HG03575 (cell line): ENCODE data around the gene TLR8.
"Not testable (repeated sequence)": the region's sequence is repeated elsewhere in the genome, so short reads cannot be mapped to it uniquely, and the experiment has no call there.

Experiments
- ATAC-seq: cut with Tn5 transposase; IDR thresholded peaks from one replicate; pipeline ENCODE4 v1.9.1; 2021; ENCODE audit not compliant: unreplicated experiment, insufficient number of reproducible peaks, low FRiP score; ENCODE audit errors: extremely low read depth

Gene TLR8

DNA sequence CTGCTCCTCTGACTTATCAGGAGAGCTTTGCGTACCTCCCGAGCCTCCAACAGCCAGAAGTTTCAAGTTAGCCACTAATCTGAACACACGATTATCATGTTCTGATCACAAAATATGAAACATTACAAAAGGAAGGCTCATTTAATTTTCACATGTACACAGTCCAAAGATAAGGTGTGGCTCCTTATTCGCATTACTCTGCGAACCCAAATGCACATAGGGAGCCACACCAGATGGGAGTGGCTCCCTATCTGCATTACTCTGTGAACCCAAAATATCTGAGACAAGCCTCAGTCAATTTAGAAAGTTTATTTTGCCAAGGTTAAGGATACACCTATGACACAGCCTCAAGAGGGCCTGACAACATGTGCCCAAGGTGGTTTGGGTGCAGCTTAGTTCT, 28.4 kb downstream of the TLR8 start:
- no peak for ATAC-seq

DNA sequence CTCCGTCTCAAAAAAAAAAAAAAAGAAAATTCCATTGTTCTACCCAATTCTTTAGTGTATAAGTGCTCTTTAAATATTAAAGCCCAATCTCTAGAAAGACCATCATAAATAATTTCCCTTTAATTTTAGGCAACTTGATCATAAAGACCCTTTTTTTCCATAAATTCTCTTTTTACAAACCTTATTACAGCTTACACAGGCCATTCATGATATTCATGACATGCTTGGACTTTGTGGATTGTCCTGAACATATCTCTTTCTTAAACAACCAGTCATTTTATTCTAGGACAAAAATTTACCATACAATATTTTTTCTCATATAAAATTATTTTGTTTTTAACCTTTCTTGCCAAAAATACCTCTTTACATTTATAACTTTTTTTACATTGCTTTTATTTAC, 30.5 kb downstream of the TLR8 start:
- no peak for ATAC-seq

DNA sequence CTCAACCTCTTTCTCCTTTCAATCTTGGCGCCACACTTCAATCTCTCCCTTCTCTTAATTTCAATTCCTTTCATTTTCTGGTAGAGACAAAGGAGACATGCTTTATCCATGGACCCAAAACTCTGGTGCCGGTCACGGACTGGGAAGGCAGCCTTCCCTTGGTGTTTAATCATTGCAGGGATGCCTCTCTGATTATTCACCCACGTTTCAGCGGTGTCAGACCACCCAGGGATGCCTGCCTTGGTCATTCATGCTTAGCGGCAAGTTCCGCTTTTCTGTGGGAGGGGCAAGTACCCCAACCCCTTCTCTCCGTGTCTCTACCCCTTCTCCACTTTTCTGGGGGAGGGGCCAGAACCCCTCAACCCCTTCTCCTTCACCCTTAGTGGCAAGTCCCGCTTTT, 34.1 kb downstream of the TLR8 start:
- ATAC-seq: not testable (repeated sequence)

DNA sequence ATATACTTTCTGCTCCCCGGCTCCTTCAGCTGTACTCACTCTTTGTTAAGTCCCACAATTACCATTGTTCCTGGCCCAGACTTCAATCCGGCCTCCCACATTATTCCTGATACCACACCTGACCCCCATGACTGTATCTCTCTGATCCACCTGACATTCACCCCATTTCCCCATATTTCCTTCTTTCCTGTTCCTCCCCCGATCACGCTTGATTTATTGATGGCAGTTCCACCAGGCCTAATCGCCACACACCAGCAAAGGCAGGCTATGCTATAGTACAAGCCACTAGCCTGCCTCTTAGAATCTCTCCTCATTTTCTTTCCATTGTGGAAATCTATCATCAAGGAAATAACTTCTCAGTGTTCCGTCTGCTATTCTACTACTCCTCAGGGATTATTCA, 37.2 kb downstream of the TLR8 start:
- ATAC-seq: not testable (repeated sequence)

DNA sequence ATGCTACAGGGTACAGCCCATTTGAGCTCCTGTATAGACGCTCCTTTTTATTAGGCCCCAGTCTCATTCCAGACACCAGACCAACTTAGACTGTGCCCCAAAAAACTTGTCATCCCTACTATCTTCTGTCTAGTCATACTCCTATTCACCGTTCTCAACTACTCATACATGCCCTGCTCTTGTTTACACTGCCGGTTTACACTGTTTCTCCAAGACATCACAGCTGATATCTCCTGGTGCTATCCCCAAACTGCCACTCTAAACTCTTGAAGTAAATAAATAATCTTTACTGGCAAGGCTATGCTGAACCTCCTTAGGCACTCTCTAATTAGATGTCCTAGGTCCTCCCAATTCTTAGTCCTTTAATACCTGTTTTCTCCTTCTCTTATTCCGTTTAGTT, 38.0 kb downstream of the TLR8 start:
- not testable (repeated sequence) for ATAC-seq

DNA sequence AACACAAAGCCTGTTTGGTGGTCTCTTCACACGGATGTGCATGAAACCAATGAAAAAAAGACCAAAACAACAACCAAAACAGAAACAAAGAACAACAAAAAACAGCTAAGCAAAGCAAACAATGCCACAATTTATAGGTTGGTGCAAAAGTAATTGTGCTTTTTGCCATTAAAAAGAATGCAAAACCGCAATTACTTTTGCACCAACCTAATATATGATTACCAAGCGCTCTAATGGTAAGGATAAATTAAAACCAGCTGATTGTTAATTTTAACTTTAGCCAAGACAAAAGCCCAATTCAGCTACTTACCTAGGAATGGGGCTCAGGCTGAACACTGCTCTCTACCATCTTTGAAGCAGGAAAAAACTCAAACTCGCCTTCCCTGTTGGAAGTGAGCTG, 39.1 kb downstream of the TLR8 start:
- ATAC-seq: no peak

DNA sequence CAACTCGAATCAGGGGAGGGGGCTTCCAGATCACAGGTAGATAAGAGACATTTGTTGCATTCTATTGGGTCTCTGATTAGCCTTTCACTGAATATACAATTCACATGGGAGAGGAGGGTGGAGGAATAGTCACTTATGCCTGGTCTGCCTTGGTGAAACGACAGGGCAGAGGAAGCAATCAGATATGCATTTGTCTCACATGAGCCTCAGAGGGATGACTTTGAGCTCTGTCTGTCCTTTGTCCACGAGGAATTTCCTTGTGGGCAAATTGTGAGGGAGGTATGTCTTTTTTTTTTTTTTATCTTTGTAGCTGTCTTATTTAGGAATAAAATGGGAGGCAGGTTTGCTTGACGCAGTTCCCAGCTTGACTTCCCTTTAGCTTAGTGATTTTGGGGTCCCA, 40.0 kb downstream of the TLR8 start:
- no peak for ATAC-seq

DNA sequence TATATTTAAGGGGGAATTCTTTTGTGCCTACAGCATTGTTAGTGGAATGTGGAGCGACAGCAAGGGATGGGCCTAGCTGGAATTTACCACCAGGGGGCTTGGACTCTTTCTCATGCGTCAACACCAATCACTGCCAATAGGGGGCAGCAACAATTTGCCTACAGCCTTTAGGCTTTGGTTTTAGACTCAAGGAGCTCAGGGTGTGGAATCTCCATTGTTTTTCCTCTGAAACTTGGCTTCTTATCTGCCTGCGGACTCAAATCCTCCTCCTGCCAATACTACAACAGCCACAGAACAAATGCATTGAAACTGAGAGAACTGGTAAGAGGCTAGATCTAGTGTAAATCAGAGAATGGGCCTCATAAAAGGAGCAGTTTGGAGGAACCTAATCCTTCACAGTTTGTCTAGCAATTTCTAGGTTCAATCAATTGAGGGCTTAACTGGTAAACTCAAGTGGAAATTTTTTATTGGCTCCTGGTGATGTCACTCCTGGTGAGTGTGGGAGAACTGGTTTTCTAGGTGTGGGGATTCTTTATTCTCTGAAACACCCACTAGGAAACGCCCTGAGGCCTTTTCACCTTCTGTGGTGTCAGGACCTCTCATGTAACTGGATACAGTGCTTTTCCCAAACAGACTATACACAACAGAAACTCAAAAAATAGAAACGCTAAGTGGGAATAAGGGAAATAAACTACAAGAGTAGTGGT, 40.6 kb downstream of the TLR8 start:
- ATAC-seq: no peak

DNA sequence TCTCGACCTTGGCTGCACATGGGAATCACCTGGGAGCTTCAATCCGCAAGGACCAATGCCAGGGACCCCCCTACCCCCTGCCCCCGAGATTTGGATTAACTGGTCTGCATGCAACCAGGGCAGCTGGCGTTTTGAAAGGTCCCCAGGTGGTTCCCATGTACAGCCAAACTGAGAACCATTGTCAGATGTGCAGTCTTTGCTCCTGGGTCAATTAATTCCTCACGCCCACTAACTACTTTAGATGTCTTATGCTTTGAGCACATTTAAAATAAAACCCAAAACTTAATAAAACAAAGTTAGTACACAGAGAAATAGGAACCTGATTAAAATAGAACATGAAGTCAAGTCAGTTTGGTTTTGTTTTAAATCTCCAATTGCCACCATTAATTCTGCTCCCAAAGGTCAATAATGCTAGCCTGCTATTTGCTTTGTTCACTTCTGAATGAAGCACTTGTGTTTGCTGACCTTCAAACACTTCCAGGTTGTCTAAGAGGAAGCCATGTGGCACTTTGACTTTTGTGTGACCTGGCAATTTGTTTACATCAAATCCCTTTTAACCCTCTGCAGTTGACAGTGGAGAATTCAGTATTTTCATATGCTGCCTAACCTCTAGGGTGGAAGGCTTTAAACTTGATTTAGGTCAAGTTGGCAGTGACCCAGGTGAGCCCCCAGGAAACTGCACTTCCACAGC, 41.3 kb downstream of the TLR8 start:
- ATAC-seq: no peak

DNA sequence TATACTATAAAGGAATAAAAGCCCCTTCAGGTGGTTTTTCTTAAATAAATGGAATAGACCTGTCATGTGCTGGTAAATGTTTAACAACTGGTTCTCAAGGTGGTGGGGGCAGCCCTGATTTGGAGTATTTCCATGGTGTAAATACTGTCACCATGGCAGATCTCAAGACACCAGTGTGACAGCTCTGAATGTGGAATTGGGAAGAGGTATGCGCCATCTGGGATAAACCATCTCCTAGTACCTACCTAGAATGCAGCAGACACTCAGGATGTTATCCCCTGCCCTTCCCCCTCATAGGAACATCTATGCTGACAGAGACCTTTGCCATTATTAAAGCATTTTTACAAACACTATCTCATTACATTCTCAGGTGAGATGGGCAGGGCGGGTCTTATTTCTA, 42.1 kb downstream of the TLR8 start:
- no peak for ATAC-seq

DNA sequence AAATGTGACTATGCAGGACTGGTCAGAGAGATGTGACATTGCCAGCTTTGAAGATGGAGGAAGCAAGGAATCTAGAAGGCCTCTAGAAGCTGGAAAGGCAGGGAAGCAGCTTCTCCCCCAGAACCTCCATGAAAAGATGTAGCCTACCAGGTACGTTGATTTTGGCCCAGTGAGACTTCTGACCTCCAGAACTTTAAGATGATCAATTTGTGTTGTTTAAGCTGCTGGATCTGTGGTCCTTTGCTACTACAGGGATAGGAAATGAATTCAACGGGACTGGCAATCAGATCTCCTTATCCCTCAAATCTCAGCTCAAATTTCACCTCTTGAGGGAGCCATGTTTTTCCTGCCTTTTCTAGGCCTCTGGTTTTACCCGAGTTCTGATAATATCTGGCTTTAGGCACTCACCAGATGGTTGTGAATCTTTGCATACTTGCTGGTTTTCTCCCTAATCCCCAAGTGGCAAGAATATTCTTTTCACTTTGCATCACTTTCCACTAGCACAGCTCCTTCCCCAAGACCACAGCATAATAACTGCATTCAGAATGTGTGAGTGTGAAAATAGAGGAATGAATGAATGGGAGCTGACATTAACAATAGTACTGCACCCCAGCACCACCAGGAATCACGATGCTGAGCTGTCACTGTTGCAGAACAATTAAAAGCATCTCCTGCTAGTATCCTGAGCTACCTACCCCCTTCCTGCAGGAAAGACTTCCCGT, 42.9 kb downstream of the TLR8 start:
- ATAC-seq: no peak

DNA sequence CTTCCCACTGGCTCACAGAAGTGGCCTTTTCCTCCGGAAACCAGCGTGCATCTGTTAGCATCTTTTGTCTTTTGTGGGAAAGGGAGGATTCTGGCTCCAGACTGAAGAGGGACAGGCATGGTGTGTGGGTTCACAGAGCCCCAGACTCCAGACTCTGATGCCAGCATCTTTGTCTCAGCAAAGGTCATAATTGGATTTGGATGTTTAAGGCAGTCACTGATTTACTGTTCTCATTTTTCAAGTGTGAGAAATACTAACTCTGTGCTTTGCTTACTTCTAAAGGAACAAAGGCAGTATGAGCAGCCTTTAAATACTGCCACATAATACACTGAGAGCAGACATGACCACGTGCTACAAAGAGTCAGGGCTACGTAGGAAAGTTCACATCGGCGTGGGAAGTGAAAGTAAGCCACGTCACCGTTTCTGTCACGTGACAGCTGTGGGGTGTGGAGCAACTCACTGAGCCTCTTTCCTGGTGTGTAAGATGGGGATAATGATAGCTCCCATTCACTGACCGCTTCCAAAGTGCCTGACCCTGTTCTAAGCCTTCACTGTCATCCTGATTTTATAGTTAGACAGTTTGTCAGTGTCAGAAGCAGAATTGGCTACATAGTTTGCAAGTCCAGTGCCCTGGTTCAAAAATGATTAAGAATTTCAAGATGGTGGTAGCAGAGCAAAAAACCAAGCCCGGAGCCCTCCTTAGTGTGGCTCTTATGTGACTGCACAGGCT, 43.7 kb downstream of the TLR8 start:
- no peak for ATAC-seq

DNA sequence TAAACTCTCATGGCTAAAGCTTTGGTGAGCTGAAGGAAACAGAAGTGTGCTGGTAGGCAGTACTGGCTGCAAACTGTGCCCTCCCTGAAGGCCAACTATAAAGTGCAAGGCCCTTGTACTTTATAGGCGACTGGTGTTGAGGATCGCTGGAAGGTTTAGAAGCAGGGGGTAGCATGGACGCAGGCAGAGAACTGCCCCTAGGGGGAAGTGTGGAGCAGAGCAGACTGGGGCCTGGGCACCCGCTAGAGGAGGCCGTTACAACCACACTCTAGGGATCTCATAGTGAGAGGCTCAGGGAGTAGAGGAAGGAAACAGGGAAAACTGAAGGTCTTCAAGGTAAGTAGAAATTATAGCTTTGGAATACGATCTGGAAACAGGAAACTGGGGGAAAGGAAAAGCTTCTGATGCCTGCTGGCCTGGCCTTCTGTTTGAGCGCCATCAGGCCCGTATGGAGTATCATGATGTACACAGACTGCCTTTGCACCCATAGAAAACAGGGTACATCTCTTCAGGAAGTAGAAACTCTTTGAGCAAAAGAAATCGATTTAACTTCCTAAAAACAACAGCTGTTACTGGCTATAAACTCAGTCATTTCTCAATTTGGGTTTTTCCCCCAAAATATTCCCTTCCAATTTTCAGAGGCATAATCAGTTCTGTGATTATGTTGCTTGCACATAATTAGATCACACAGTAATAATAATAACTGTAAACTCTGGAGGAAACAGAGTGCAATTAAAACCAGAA, 44.6 kb downstream of the TLR8 start:
- ATAC-seq: no peak

DNA sequence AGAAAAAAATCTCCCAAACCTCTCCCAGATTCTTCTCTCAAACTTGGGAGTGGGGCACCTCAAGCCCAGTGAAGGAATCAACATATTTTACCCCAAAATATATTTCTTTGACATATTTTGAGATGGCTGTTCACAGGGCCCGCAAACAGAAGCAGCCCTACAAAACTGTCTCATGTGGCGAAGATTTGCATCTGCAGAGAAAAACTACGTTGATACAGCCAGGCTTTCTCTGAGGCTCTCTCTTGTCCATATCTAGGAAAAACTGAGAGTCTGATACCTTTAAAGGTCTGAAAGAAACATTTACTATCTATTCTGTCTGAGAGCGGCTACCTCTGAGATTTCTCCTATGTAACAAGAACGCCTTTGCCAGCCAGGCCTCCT, 45.2 kb downstream of the TLR8 start:
- ATAC-seq: no peak

DNA sequence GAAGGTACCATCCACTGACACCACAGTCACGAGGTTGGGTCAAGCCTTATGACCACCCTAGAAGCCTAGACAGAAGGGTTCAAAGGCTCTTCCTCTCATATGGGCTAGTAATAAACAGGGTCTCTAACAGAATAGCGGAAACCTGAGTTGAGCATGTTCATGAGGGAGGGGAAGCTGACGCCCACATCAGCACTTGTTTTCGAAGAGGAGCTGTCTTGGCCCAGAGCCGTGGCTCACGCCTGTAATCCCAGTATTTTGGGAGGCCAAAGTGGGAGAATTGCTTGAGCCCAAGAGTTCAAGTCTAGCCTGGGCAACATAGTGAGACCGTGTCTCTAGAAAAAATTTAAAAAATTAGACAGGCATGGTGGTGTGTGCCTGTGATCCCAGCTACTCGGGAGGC, 47.0 kb downstream of the TLR8 start:
- no peak for ATAC-seq

DNA sequence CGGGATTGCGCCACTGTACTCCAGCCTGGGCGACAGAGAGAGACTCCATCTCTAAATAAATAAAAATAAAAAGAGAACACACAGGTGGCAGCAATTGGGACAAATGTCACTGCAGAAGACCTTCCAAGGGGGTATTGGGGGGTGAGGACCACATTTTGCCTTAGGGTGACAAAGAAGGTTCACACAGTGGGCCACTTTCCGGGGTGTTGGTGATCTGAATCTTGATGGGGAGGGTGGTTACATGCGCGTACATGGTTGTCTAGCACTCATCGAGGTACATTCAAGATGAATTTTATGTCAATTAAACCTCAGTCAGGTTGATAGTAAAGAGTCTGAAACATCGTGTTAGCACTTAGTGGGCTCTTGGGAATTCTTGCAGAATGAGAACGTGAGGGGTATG, 48.0 kb downstream of the TLR8 start:
- no peak for ATAC-seq

DNA sequence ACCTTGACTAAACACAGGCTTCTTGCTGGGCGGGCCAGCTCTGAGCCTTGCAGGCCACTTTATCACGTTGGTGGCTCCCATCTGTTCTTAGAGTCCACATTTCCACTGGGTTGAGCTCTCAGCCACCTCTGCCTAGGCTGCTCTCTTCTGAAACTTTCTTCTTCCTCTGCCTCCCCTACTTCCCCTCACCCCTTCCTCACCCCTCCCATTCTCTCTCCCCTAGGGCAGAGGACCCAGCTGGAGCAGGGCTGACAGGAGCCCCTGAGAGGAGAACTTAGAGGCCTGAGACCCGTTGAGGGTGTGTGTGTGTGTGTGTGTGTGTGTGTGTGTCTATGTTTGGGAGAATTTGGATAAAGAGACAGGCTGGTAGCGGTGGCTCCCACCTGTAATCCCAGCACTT, 48.6 kb downstream of the TLR8 start:
- ATAC-seq: no peak

DNA sequence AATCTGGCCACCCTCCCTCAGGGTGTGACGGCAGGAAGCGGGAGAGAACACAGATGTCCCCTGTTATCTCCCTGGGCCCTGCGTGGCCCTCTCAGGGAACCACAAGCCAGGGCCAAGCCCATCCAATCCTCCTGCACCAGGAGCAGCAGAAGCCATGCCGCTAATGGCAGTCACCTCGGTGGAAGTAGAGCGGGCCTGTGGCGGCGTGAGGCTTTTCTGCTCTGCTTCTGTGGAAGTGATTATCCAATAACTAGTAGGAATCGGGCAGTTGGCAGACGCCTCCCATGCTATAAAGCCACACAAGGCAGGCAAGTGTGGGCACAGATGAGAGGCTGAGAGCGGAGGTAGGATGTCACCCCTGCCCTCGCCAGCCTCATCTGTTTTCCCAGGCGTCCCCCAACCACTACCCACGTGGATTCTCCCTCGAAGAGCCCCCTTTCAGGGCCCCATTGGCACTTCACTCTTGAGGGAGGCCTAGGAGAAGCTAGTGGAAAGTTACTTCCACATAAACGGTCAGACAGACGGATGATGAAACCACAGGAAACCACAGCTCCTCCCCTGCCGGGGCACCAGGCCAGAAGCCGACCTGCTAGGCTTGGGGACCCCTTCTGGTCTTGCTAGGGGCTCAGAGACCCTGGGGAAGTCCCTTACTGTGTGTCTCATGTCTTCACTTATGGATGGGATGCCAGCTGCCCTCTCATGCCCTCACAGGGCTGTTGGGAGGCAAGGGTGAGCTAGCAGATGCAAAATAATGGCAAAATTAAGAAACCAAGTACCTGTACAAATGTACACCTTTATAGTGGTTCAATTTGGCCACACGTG, 49.7 kb downstream of the TLR8 start:
- ATAC-seq: peak; percentile 23
